ENCODE results near the gene EPB41L4B.

Gene EPB41L4B

DNA sequence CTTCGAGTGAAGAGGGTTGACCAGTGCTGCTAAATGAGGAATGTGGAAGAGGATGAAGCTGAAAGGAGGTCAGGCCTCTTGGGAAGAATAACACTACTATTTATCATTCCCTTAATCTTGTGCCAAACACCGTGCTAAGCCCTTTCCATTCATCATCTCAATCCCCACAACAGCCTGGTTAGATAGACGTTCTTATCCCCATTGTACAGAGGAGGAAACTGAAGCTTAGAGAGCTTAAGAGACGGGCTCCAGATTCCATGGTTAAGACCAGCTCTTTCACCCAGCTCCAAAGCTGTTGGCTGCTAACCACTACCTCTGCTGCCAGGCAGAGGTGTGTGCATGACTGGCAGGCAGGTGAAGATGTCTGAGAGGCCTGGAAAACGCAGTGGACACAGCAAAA lies 868 bp upstream of the EPB41L4B start:
- no peak for DNase-seq

DNA sequence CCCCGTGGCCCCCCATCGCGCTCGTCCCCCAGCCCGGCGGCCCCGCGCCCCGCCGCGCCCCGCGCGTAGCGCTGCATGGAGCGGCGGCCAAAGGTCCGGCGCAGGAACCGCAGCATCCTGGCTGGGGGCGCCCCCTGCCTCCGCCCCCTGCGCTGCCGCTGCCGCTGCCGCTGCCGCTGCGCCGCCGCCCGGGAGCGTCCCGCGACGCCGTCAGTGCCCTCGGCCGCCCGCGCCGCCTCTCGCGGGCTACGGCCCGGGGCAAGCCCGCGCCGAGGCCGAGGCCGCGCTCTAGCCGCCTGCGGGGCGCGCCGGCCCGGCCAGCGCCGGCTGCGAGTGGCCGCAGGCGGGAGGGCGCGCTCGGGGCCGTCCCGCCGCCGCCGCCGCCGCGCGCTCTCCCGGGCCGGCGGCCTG lies 523 bp downstream of the EPB41L4B start:
- no peak for DNase-seq

DNA sequence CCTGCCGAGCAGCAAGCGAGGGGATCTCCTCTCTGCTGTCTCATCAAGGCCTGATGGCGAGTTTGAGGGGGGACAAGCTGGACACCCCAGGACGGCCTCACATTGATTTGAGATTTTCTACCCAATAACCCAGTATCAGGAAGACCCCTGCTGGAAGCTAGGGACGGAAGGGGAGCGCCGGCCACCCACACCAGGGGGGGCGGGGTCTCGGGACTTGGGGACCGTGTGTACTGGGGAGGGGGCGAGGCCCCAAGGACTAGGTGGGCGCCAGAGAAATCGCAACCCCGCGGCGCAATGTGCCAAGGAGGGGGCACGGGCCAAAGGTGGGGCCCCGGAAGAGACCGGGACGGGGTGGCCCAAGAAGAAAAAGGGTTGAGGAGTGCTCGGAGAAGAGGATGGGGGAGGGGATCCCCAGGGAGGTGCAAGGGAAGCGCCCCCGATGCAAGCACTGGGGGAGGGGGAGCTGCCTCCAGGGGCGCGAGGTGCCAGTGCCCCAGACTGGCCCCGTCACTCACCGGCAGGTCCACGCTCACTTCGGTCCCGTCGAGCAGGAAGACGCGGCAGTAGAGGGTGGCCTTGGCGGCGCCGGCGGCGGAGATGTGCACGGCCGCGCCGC lies 1.1 kb downstream of the EPB41L4B start:
- no peak for DNase-seq

DNA sequence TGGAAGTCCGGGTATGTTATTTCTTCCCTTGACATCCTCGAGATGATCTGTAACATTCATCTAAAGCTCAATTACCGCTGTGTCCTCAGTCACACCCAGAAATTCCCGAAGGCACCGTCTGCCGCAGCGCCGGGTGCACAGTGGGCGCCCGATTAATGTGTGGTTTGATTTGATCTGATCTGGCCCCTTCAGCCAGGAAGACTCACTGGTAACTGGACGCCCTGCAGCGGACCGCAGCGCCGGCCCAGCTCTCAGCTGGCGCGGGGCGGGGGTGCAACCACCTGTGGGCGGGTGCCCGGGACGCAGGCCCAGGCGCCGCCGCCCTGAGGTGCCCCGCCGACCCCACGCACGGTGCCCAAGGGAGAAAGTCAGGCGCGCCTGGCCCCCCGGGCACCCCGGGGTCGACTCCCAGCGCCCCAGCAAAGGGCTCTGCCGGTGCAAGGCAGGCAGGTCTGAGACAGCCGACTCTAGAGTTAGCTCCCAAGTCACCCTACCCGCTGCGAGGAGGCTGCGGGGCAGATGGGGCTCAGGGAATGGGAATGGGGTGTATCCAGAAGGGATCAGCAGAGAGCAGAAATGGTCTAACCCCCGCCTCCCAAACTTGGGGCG lies 1.7 kb downstream of the EPB41L4B start:
- peak in 4 of 58 donors; percentile 5 to 41 (median 20) for DNase-seq

DNA sequence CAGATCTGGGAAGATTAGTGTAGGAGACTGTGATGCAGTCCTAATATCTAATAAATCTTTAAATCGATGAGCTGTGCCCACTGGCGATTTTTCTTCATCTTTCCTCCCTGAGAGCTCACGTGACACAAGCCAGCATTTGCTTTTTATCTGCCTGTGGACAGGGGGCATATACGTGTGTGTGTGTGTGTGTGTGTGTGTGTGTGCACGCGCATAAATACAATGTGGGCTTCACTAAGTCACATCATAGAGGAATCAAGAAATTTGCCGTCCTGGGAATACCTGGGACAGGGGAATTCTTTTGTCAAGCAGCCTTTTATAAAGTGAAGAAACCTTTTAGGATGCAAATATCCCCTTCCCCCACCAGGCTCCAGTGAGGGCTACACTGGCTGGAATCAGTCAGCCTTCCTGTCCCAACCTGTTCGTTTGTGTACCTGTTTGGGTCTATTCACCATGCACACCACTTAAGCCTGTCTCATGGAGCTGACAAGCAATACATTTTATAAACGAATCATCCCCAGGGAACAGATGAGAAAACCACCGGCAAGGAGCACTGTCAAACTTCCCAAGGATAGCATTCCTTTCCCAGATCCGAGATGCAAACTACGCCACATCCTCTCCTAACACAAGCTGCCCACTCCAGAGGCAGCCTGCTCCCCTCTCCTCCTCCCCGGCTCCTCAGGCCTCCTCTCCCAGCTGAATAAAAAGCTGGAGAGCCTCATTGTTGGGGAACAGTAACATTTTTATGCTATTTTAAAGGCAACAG lies 2.7 kb downstream of the EPB41L4B start:
- DNase-seq: peak in 6 of 58 donors; percentile 5 to 39 (median 10)

DNA sequence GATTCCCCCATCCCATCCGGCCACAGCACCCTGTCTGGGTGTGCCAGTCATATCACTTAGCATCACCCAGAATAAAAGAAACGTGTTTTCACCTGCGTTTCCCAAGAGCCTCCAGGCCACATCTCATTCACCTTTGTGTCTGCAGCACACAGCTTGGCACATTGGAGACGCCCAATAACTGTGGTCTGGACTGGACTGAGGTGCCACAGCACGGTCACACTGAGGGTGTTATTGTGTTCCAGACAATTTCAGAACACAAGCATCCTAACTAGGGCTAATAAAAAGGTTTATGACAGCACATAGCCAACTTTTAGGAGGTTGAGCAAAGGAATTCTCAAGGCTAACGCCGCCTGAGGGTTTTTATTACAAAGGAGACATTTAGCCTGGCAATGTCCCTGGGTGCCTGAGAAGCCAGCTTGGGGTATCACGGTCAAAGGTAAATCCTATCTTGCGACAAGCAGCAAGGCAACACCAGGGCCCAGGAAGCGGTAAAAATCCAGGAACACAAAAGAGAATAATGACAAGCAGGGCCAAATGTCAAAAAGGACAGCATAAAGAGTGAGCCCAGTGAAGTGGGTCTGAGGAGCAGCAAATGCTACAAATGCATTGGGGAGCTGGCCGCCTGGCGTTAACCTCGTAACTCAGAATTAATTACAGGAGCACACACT lies 3.4 kb downstream of the EPB41L4B start:
- DNase-seq: no peak

DNA sequence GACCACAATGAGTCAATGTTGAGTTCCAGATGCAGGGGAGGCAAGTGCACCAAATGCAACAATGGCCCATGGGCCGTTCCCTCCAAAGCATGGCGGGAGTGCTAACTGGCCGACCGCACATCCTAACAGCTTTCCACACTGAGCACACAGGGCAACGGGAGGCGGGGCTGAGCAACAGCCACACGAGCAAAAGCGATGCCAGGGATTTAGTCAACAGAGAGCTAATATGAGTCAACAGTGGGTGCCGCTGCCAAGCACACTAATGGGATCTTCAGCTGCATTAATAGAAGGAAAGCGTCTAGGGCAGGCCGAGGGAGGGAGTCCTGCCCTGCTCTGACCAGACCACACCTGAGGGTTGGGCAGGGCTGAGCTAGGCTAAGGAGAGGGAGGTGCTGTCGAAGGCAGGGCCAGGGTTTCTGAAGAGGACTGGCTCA lies 4.6 kb downstream of the EPB41L4B start:
- DNase-seq: peak in 49 of 58 donors; percentile 6 to 82 (median 52)

DNA sequence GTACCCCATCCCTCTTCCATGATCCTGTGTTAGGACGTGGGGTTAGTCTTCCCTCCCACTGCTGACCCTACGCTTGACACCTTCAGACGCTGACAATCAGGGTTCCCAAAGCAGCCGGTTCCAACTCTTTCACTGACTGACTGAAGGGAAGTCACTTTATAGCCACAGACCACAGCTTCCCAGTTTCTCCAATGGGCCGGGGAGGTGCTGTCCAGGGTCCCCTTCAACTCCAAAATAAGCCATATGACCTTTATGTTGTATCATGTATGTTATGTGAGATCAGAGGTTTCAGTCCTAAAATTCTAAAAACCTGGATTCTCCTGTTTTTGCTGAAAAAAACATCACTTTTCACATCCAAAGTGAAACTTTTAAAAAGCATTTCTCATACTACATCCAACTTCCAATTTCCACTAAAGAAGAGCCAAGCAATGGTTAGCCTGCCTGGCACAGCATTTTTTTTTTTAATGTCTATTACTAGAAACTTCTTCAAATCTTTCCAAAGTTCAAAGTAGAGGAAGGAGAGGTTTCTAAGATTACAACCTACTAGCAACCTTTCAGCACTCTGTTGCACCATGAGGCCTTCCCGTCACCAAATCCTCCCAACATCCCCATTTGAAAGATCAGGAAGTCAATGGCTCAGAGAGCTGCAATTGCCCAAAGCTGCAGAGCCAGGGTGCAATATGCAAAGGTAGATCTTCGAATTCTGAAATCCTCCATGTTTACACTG lies 5.2 kb downstream of the EPB41L4B start:
- no peak for DNase-seq

DNA sequence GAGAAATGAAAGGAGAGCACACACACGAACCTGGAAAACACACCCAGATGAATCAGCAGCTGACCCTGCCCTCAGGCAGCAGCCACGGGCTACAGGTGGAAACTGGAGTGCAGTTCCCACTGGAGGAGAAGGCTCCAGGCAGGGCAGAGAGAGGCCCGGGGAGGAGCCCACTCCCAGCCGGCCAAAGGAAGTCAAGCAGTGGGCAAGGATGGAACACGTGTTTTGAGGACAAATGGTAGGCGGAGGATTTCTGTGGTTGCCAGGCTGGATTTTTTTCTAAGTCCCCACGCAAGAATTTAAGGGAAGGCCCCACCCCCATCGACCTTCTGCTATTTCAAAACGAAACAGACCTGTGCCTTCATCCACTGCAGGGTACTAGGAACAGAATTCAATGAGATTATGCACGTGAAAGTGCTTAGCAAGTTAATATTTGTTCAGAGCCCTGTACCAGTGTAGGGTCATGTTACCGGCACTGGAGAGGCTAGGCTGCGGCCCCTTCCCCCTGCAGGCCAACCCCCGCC lies 6.8 kb downstream of the EPB41L4B start:
- DNase-seq: peak in 1 of 58 donors; percentile 13

DNA sequence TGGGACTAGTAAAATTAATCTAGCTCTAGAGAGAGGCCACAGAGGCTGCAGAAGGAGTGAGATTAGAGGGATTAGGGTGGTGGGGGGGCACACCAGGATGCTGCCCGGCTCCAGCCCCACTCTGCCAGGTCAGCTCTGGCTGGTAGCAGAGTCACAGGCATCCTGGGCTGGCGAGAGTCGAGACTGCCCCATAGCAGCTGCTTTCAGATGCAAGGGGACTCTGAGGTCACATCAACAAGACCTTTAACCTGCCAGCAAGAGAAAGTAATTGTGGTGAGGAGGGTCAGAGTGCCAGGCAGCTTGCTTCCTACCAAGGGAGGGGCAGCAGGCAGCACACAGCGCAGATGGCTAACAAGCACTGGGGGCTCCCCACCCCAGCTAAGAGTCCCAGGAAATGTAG lies 7.5 kb downstream of the EPB41L4B start:
- no peak for DNase-seq

DNA sequence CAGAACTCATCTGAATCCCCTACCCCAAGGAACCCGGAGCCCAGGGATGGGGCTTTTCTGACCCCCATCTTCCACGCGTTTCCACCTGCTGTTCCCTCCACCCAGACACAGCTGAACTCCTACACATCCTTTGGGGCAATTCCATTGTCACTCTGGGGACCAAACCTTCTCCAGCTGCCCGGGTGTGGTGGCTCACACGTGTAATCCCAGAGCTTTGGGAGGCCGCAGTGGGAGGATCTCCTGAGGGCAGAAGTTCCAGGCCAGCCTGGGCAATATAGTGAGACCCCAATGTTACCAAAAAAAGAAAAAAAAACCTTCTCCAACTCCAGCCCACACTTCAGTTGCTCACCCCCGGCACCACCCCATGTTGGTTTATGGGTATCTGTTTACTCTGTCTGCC lies 8.1 kb downstream of the EPB41L4B start:
- no peak for DNase-seq

DNA sequence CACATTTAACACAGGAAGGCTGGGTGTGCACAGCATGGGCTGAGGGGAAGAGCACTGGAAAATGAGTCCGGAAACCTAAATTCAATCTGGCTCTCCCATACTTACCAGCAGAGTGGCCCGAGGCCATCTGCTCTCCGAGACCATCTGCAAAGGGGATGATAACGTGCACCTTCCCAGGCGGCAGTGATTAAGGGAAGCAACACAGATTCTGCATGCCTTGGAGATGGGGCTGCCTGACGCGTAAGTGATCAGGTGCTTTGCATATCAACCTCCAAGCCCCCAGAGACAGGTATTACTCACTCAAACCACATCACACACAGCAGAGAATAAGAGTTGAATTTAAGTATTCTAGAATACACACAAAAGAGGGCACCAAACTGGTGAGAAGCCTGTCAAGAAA lies 9.1 kb downstream of the EPB41L4B start:
- DNase-seq: no peak

DNA sequence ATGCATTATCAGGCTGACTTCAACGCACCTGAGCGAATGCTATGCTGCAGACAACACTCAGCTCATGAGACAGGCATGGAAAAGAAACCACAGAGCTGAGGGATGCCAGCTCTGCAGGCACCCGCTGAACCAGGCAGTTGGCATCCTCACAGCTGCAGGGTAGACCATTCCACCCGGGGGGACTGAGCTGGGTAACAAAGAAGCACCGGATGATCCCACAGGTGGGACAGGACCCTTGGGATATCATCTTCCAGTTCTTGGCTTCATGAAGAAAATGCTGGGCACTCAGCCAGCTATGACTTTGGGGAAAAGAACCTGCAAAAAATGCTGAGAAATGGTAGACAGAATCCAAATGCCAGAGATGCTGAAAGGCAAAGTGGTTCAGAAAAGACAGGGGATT lies 9.6 kb downstream of the EPB41L4B start:
- DNase-seq: peak in 1 of 58 donors; percentile 7

DNA sequence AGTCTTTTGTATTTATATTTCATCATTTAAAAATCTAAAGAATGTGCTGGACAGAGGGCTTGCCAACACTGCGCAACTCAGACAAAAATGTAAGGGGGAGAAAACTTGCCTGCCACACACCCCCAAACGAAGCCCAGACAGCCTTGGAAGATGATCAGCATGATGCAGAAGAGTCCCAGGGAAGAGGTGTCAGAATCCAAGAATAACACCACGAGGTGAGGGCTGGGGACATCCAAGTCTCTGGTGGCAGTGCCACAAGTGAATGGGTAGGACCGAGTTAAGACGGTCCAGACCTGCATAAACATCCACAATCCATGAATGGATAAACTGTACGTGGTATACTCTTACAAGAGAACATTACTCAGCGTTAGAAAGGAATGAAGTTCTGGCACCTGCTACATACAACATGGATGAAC lies 10.4 kb downstream of the EPB41L4B start:
- DNase-seq: peak in 1 of 58 donors; percentile 4

DNA sequence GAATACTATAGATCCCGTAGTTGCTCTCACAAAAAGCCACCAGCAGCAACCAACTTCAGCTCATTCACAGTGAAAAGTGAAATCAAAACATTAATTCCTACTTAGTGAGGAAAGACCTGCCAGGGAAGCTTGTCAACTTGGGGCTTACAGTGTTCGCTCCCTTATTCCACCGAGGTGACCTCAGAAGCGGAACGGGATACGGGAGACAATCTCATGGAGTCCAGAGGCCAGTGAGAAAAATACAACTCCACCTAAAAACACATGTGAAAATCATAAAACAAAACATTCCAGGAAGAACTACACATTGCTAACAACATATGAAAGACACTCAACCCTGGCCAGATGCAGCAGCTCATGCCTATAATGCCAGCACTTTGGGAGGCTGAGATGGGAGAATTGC lies 11.6 kb downstream of the EPB41L4B start:
- no peak for DNase-seq

DNA sequence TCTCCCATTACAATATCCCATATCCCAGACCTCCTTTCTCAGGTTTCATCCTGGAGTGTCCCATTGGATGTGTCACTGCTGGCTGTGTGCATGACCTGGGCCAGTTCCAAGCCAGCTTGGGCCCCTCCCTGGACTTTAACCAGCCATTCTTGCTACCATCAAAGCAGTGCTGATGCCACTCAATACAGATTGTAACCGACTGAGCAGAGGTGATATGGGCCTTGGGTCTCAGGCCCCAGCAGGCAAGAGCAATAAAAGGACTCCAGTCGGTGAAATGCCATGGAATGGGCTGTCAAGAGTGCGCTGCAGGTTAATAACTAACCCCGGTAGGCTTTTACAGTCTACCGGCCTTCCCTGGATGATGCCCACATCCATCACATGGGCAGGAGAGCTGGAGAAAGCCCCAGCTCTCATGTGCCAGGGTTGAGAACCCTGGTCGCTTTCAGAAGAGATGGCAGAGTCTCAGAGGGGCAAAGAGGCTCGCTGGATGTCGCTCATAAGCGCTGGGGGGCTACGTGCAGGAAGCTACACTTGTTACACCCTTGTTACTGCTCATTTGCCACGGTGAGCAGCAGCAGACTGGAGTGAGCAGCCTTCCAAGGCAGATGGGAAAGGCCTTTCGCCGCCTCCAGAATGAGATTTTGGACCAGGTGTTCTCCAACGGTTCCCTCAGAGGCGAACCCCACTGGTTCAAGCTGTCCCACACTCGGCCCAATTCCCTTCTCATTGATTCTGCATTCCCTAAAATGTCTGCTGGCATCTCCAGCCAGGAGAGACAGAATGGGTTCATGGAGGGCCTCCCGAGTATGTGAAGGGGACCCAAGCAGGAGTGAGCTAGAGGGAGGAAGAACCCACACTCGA lies 13.2 kb downstream of the EPB41L4B start:
- DNase-seq: no peak

DNA sequence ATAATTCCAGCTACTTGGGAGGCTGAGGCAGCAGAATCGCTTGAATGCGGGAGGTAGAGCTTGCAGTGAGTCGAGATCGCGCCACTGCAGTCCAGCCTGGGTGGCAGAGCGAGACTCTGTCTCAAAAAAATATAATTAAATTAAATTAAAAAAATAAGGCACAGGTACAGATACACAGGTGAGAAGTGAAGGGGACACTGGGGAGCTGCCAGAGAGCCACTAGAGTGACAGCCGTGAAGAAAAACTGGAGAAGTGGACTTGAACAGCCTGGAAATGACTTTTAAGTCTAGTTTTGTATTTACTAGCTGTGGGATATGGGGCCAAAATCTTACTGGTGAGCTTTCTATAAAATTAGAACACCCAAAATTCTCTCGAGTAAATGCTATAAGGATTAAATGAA lies 15.1 kb downstream of the EPB41L4B start:
- DNase-seq: no peak

DNA sequence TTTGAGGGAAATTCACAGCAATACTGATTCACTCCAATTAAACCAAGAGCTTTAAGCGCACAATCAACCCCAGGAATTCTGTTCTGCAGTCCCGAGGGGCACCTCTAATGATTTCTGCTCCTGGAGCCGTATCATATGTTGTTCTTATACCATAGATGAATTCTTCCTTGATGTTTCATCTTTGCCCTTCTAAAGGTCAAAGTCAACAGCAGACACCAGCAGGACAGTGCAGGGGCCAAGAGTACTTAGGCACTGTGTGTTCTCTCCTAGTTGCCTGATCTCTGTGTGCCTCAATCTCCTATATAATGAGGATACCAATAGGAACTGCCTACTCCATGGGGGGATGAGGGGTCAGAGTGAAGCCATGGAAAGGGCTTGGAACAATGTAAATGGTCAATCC lies 16.5 kb downstream of the EPB41L4B start:
- DNase-seq: no peak

DNA sequence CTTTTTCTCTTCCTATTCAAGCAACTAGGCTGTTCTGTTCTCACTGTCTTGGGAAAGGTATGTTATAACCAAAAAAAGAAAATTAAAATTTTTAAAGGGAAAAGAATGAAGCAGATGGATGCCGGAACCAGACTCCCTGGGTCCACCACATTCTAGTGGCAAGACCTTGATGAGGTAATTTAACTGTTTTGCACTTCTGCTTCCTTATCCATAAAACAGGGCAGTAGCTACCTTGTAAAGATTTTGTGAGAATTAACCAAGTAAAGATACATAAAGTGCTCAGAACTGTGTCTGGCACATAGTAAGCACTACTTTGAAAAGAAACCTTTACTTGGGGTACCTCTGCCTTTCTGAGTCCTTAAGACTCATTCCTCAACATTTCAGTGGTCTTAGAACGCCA lies 17.0 kb downstream of the EPB41L4B start:
- no peak for DNase-seq

DNA sequence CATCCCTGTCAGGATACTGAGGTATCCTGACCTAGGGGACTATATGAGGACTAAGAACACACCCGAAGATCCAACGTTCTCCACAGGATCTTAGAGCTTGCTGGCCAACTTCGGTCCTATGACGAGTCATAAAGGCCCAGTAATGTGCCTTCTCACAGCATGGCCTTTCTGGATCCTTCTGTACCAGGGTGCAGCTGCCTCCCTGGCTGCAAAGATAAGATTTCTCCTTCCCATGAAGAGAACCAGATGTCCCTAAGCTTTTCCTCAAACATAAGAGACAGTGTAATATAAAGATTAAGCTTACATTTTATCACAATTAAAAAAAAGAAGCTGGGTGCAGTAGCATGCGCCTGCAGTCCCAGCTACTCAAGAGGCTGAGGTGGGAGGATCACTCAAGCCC lies 18.3 kb downstream of the EPB41L4B start:
- no peak for DNase-seq
